ENCODE measurements around the gene PLA2G10. TPM values are rescaled to one million over a fixed set of nuclear protein-coding genes. Genes with fewer than 3 reads are reported as not detected.
"Not testable (repeated sequence)": the region's sequence is repeated elsewhere in the genome, so short reads cannot be mapped to it uniquely, and the experiment has no call there.

The PLA2G10 gene
- total RNA-seq, 2 donors from 2014 or later = 0.53 to 0.64 TPM

DNA sequence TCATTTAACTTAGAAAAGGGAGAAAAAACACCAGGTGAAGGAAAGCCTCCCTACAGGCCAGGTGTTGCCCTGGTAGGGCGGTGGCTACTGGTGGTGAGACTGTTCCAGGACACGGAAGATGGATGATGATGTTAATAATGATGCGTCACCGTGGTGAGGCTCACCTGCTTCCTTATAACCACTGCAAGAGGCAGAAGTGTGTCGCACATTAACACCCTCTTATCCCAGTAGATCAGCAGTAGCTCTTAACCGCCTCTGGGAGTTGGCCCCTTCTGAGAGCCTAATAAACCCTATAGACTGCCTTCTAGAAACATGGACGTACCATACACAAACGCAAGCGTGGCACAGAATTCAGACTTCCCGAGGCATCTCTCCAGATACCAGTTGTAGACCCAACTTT lies 53.6 kb downstream of the PLA2G10 start:
- Mint-ChIP-seq H3K4me1 (peaks cover 30% of the 10 kb centered on the region), H3K9me3 (no peaks in the 10 kb centered on the region), H3K27ac (peak overlapping the region; percentile 58), H3K36me3 (ENCODE audit: low read depth) (peaks cover 67% of the 10 kb centered on the region), H3K4me3 (no peak overlapping the region), H3K27me3 (ENCODE audit: insufficient read depth) (no peaks in the 10 kb centered on the region)
- WGBS, 2 experiments (ENCODE audit: insufficient coverage in 1 of 2, insufficient read length in 1 of 2) = 96 to 97% methylated on average over 6 to 10 of the region's 10 CpGs
- no peak overlapping the region for H3K9ac ChIP-seq (ENCODE audit: extremely low read depth, low read length, poor library complexity, severe bottlenecking)
- H3K27ac ChIP-seq (ENCODE audit: low read depth, low read length) = no peak overlapping the region
- TF ChIP-seq, protein P1, sequence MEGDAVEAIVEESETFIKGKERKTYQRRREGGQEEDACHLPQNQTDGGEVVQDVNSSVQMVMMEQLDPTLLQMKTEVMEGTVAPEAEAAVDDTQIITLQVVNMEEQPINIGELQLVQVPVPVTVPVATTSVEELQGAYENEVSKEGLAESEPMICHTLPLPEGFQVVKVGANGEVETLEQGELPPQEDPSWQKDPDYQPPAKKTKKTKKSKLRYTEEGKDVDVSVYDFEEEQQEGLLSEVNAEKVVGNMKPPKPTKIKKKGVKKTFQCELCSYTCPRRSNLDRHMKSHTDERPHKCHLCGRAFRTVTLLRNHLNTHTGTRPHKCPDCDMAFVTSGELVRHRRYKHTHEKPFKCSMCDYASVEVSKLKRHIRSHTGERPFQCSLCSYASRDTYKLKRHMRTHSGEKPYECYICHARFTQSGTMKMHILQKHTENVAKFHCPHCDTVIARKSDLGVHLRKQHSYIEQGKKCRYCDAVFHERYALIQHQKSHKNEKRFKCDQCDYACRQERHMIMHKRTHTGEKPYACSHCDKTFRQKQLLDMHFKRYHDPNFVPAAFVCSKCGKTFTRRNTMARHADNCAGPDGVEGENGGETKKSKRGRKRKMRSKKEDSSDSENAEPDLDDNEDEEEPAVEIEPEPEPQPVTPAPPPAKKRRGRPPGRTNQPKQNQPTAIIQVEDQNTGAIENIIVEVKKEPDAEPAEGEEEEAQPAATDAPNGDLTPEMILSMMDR (conservative IDR thresholded peaks at IDR 0.05) = no peak
- no peak for DNase-seq
- H3K36me3 ChIP-seq (ENCODE audit: control insufficient read depth, insufficient read depth, low read length) = peaks cover 60% of the 10 kb centered on the region
- no peaks in the 10 kb centered on the region for H3K9me3 ChIP-seq (ENCODE audit: control insufficient read depth, low read length)
- peaks cover 3% of the 10 kb centered on the region for H3K4me1 ChIP-seq (ENCODE audit: control insufficient read depth, insufficient read depth, low read length)
- H3K27me3 ChIP-seq (ENCODE audit: control insufficient read depth, insufficient read depth, low read length, poor library complexity, severe bottlenecking) = no peaks in the 10 kb centered on the region
- no peak overlapping the region for H3K4me3 ChIP-seq (ENCODE audit: low read length)

DNA sequence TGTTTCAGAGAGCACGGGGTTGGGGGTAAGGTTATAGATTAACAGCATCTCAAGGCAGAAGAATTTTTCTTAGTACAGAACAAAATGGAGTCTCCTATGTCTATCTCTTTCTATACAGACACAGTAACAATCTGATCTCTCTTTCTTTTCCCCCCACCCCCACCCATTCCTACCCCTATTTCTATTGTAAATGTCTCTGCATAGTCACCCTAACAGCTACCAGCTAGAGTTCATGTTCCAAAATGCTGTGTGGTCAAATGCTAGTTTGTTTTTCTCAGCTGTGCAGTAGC lies 57.2 kb downstream of the PLA2G10 start:
- Mint-ChIP-seq H3K4me3 (peak overlapping the region; percentile 36), H3K4me1 (peaks cover 44% of the 10 kb centered on the region), H3K36me3 (ENCODE audit: low read depth) (peaks cover 46% of the 10 kb centered on the region), H3K27ac (peak overlapping the region; percentile 94)
- H3K9ac ChIP-seq (ENCODE audit: extremely low read depth, low read length, poor library complexity, severe bottlenecking); H3K27ac ChIP-seq (ENCODE audit: low read depth, low read length); H3K9me3 ChIP-seq (ENCODE audit: control insufficient read depth, low read length); H3K9me3 Mint-ChIP-seq; H3K4me3 ChIP-seq (ENCODE audit: low read length); DNase-seq; H3K27me3 ChIP-seq (ENCODE audit: control insufficient read depth, insufficient read depth, low read length, poor library complexity, severe bottlenecking); H3K27me3 Mint-ChIP-seq (ENCODE audit: insufficient read depth): not testable (repeated sequence)
- peaks cover 11% of the 10 kb centered on the region for H3K4me1 ChIP-seq (ENCODE audit: control insufficient read depth, insufficient read depth, low read length)
- H3K36me3 ChIP-seq (ENCODE audit: control insufficient read depth, insufficient read depth, low read length) = peaks cover 48% of the 10 kb centered on the region
- WGBS, 2 experiments (ENCODE audit: insufficient coverage in 1 of 2, insufficient read length in 1 of 2) = no CpG with 5 or more reads among the region's 1 CpG

DNA sequence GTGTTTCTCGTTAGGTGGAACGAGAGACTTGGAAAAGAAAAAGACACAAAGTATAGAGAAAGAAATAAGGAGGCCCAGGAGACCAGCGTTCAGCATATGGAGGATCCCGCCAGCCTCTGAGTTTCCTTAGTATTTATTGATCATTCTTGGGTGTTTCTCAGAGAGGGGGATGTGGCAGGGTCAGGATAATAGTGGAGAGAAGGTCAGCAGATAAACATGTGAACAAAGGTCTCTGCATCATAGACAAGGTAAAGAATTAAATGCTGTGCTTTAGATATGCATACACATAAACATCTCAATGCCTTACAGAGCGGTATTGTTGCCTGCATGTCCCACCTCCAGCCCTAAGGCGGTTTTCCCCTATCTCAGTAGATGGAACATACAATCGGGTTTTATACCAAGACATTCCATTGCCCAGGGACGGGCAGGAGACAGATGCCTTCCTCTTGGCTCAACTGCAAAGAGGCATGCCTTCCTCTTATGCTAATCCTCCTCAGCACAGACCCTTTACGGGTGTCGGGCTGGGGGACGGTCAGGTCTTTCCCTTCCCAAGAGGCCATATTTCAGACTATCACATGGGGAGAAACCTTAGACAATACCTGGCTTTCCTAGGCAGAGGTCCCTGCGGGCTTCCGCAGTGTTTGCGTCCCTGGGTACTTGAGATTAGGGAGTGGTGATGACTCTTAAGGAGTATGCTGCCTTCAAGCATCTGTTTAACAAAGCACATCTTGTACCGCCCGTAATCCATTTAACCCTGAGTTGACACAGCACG lies 57.7 kb downstream of the PLA2G10 start:
- Mint-ChIP-seq H3K36me3 (ENCODE audit: low read depth) (peaks cover 45% of the 10 kb centered on the region), H3K27ac (peak overlapping the region; percentile 94), H3K4me3 (peak overlapping the region; percentile 36), H3K4me1 (peaks cover 44% of the 10 kb centered on the region)
- Histone ChIP-seq H3K36me3 (ENCODE audit: control insufficient read depth, insufficient read depth, low read length) (peaks cover 48% of the 10 kb centered on the region), H3K4me1 (ENCODE audit: control insufficient read depth, insufficient read depth, low read length) (peaks cover 11% of the 10 kb centered on the region), H3K4me3 (ENCODE audit: low read length) (peak overlapping the region; percentile 57), H3K27ac (ENCODE audit: low read depth, low read length) (peak overlapping the region; percentile 43)
- not testable (repeated sequence) for H3K9me3 Mint-ChIP-seq; H3K27me3 Mint-ChIP-seq (ENCODE audit: insufficient read depth); DNase-seq; H3K9ac ChIP-seq (ENCODE audit: extremely low read depth, low read length, poor library complexity, severe bottlenecking); H3K9me3 ChIP-seq (ENCODE audit: control insufficient read depth, low read length); H3K27me3 ChIP-seq (ENCODE audit: control insufficient read depth, insufficient read depth, low read length, poor library complexity, severe bottlenecking)
- WGBS, 2 experiments (ENCODE audit: insufficient coverage in 1 of 2, insufficient read length in 1 of 2) = 34% methylated on average over 2 to 13 of the region's 17 CpGs

DNA sequence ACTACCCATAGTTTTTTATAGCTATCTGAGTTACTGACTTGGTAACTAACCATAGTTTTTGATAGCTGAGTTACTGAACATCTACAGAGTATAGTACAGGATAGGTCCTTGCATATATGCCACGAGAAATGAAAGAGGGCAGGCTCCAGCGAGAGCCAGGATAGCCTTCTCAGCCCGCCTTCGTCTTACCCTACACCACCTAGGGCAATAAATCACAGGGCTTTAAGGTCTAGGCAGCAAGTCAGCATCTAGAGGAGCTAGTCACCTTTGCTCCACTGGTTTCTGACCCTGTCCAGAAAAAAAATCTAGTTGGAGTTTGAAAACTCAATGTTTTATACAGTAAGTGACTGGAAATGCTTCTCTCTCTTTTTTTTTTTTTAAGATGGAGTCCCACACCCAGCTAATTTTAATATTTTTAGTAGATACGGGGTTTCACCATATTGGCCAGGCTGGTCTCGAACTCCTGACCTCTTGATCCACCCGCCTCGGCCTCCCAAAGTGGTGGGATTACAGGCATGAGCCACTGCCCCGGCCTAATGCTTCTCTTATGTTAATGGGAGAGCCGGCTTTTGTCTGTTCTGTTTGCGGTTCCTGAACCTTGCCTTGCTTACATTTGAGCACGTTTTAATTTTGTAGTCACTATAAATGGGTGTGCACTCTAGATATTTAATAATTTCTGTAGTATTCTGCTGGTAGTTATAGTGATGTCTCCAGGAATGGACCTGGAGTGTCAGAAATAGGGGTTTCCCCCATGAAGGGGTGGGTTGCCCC lies 58.5 kb downstream of the PLA2G10 start:
- no peaks in the 10 kb centered on the region for H3K9me3 Mint-ChIP-seq
- peaks cover 39% of the 10 kb centered on the region for H3K36me3 Mint-ChIP-seq (ENCODE audit: low read depth)
- 76 to 85% methylated on average over 9 to 12 of the region's 12 CpGs for WGBS, 2 experiments (ENCODE audit: insufficient coverage in 1 of 2, insufficient read length in 1 of 2)
- no peak for DNase-seq
- peaks cover 38% of the 10 kb centered on the region for H3K4me1 Mint-ChIP-seq
- TF ChIP-seq, protein P1 (conservative IDR thresholded peaks at IDR 0.05) = no peak
- peak overlapping the region; percentile 36 for H3K4me3 Mint-ChIP-seq
- H3K27me3 Mint-ChIP-seq (ENCODE audit: insufficient read depth) = no peaks in the 10 kb centered on the region
- Histone ChIP-seq H3K27ac (ENCODE audit: low read depth, low read length) (peak overlapping the region; percentile 43), H3K9me3 (ENCODE audit: control insufficient read depth, low read length) (no peaks in the 10 kb centered on the region), H3K36me3 (ENCODE audit: control insufficient read depth, insufficient read depth, low read length) (peaks cover 42% of the 10 kb centered on the region), H3K4me3 (ENCODE audit: low read length) (peak overlapping the region; percentile 95), H3K4me1 (ENCODE audit: control insufficient read depth, insufficient read depth, low read length) (peaks cover 11% of the 10 kb centered on the region), H3K27me3 (ENCODE audit: control insufficient read depth, insufficient read depth, low read length, poor library complexity, severe bottlenecking) (no peaks in the 10 kb centered on the region), H3K9ac (ENCODE audit: extremely low read depth, low read length, poor library complexity, severe bottlenecking) (no peak overlapping the region)
- H3K27ac Mint-ChIP-seq = peak overlapping the region; percentile 98

All from endodermal cell (in vitro differentiated cells).